Tibial artery (tissue), 4 donors: ENCODE measurements around the gene PKN2.

ENCODE experiments used
- DNase-seq, 2 donors: peaks; one replicate each; pipeline ENCODE4 v3.0.0-alpha.2; 2019
- H3K27ac ChIP-seq, 2 donors: fragments of 200-600 bp; sonication (generic) in 1 of 2; 1 replicate in 1 of 2; 2 replicates in 1 of 2; pipeline ENCODE4 v1.5.1; 2018 to 2019; ENCODE audit warnings: mild to moderate bottlenecking in 1 of 2
- H3K27me3 ChIP-seq, 2 donors: fragments of 200-600 bp; sonication (generic) in 1 of 2; one replicate each; pipeline versions ENCODE4 v1.5.1 to v1.6.0; 2016 to 2019
- H3K36me3 ChIP-seq, 3 donors: fragments of 200-600 bp; sonication (generic) in 2 of 3; one replicate each; pipeline ENCODE4 v1.5.1; 2016 to 2019; ENCODE audit warnings: mild to moderate bottlenecking in 2 of 3
- H3K4me1 ChIP-seq, 4 donors: fragments of 200-600 bp; sonication (generic) in 2 of 4; 1 replicate in 3 of 4; 2 replicates in 1 of 4; pipeline ENCODE4 v1.5.1; 2016 to 2019
- H3K4me3 ChIP-seq, 2 donors: fragments of 200-600 bp; sonication (generic) in 1 of 2; 1 replicate in 1 of 2; 2 replicates in 1 of 2; pipeline ENCODE4 v1.5.1; 2018 to 2019; ENCODE audit warnings: mild to moderate bottlenecking in 2 of 2
- H3K9me3 ChIP-seq, 3 donors: fragments of 200-600 bp; sonication (generic) in 1 of 3; one replicate each; pipeline ENCODE4 v1.5.1; 2016 to 2019
- CTCF ChIP-seq, 2 experiments: fragments of 200-600 bp in 1 of 2; fragments of 450-650 bp in 1 of 2; IDR thresholded peaks; one replicate each; pipeline ENCODE4 v1.5.1; 2017 to 2019; ENCODE audit warnings: antibody characterized with exemption in 2 of 2, mild to moderate bottlenecking in 1 of 2, moderate library complexity in 1 of 2
- intact Hi-C: fragments of 100-400 bp; cut with DNase I; formaldehyde crosslinking; loops from one replicate; pipeline ENCODE4 v1.15.0; 2023; ENCODE audit warnings: low total_unique reads

Gene PKN2

GRCh38 chr1:88726697-88727096 is 42.6 kb downstream of the PKN2 start:
- TF ChIP-seq CTCF (IDR thresholded peaks at IDR 0.05), result no peak

GRCh38 chr1:88727205-88727604 is 43.1 kb downstream of the PKN2 start:
- no peak overlapping the region for H3K4me3 ChIP-seq
- intact Hi-C loops, result no loop called here
- H3K36me3 ChIP-seq, result no peaks in the 10 kb centered on the region
- H3K9me3 ChIP-seq, result no peaks in the 10 kb centered on the region
- DNase-seq, result no peak
- no peak overlapping the region for H3K27ac ChIP-seq
- TF ChIP-seq CTCF (IDR thresholded peaks at IDR 0.05), result no peak
- H3K27me3 ChIP-seq, result no peaks in the 10 kb centered on the region
- peaks cover 0 to 35% (median 15%) of the 10 kb centered on the region in 4 donors for H3K4me1 ChIP-seq

More at GRCh38 chr1:88726697-88727096, 42.6 kb downstream of the PKN2 start:
- Histone ChIP-seq H3K9me3 (no peaks in the 10 kb centered on the region), H3K27me3 (no peaks in the 10 kb centered on the region), H3K36me3 (no peaks in the 10 kb centered on the region), H3K4me1 (peaks cover 0 to 35% (median 15%) of the 10 kb centered on the region in 4 donors), H3K4me3 (no peak overlapping the region), H3K27ac (no peak overlapping the region)
- intact Hi-C loops, result no loop called here
- DNase-seq, result no peak

GRCh38 chr1:88729297-88729696 is 45.2 kb downstream of the PKN2 start:
- H3K9me3 ChIP-seq, result no peaks in the 10 kb centered on the region
- no peak for TF ChIP-seq CTCF (IDR thresholded peaks at IDR 0.05)
- intact Hi-C loops, result no loop called here
- H3K27me3 ChIP-seq, result no peaks in the 10 kb centered on the region
- H3K36me3 ChIP-seq, result no peaks in the 10 kb centered on the region
- H3K4me3 ChIP-seq, result no peak overlapping the region
- no peak overlapping the region for H3K27ac ChIP-seq
- H3K4me1 ChIP-seq, result peaks cover 0 to 35% (median 15%) of the 10 kb centered on the region in 4 donors
- no peak for DNase-seq

GRCh38 chr1:88730132-88730675 is 46.1 kb downstream of the PKN2 start:
- no peaks in the 10 kb centered on the region for H3K27me3 ChIP-seq
- H3K36me3 ChIP-seq, result no peaks in the 10 kb centered on the region
- TF ChIP-seq CTCF (IDR thresholded peaks at IDR 0.05), result no peak
- intact Hi-C loops, result no loop called here
- peaks cover 0 to 35% (median 15%) of the 10 kb centered on the region in 4 donors for H3K4me1 ChIP-seq
- no peak overlapping the region for H3K4me3 ChIP-seq
- no peak overlapping the region for H3K27ac ChIP-seq
- H3K9me3 ChIP-seq, result peaks cover 0 to 3% (median 3%) of the 10 kb centered on the region in 3 donors
- no peak for DNase-seq

- no peak for DNase-seq
- intact Hi-C loops, result no loop called here
- Histone ChIP-seq H3K4me3 (peak overlapping the region in 1 of 2 donors; percentile 1), H3K36me3 (no peaks in the 10 kb centered on the region), H3K9me3 (peaks cover 4 to 11% (median 10%) of the 10 kb centered on the region in 3 donors), H3K27ac (peak overlapping the region; percentile 37 to 59), H3K4me1 (peaks cover 0 to 35% (median 15%) of the 10 kb centered on the region in 4 donors), H3K27me3 (no peaks in the 10 kb centered on the region)
- no peak for TF ChIP-seq CTCF (IDR thresholded peaks at IDR 0.05)
Observed at GRCh38 chr1:88730995-88731394, 46.9 kb downstream of the PKN2 start.
